Cardiac ventricle fibroblast (primary cell): ENCODE data around the gene OXLD1. TPM values are rescaled to one million over a fixed set of nuclear protein-coding genes. Genes with fewer than 3 reads are reported as not detected.

Experiments used
- total RNA-seq: library from RNA; depleted of rRNA; stranded (reverse); fragments of >200 nt; gene quantifications from 2 replicates; pipeline ENCODE4 v1.2.3, GENCODE V29; 2015

OXLD1 gene
- total RNA-seq: 33.4 and 34.4 TPM in 2 replicates

DNA sequence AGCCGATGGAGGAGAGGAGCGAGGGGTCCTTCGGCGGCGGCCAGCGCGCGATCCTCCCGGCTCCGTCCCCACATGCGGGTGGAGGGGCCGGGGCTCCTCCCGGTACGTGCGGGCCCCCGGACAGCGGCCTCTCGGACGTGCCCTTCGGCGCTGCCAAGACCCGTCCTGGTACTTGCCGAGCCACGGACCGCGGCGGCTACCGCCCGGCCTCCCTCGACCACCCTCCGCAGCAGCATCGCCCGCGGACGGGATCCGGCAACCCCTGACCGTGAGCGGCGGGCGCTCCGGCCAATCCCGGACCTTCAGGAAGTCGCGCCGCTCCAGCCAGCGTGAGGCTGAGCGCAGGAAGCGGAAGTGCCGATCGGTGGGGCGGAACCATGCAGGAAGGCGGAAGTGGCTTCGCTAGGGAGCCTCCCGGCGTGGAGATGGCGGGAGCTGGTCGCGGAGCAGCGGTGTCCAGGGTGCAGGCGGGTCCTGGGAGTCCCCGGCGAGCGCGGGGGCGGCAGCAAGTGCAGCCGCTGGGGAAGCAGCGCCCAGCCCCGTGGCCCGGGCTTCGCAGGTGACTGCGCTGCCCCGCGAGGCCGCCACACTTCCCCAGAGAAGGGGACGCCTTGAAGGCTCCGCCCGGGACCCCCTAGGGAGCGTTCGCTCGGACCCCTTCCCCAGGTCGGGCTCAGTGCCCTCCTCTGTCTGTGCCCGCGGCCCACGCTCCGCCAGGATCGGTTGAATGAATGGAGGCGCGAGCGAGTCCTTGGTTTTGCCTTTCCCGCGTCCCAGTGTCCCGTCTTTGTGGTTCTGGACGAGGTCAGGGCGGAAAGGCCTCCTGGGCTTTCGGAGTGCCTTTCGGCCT lies at the start of gene OXLD1, which contains the start of gene CCDC137:
Gene OXLD1, minus strand, starts transcription at position 264 of the 850 bp plus-strand sequence. Its CDS starts 28 bp downstream, at position 236.
Gene CCDC137, plus strand, starts transcription at position 396 of the 850 bp plus-strand sequence. Its CDS starts 30 bp downstream, at position 426.

DNA sequence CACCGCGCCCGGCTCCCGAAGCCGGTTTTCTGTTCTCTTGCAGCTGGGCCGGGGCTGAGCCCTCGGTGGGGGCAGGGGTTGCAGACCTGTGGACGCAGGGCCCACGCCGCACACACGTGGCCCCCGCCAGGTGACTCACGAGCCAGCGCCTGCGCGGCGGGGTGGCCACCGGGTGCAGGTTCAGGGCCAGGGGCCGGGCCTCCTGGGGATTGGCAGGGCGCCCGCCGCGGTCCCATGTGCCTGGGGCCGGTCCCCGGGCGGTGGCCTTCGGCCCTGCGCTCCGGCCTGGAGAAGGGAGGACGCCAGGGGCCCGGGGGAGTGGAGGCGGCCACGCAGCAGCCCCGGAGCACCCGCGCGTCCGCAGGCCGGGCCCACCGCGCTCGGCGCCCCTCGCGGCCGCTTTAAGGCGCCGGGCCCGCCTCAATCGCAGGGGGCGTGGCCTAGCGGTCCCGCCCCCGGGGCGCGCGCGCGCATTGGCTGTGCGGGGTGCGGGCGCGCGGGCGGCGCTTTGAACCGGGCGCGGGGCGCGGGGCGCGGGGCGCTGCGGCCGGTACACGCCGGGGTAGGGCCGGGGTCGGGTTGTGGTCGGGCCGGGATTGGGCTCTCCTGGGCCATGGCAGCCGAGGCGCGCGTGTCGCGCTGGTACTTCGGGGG lies 45.5 kb upstream of the OXLD1 start, which contains the start of gene SLC25A10:
Gene SLC25A10, plus strand, starts transcription at position 471 of the 654 bp plus-strand sequence. Its CDS starts 143 bp downstream, at position 614.

DNA sequence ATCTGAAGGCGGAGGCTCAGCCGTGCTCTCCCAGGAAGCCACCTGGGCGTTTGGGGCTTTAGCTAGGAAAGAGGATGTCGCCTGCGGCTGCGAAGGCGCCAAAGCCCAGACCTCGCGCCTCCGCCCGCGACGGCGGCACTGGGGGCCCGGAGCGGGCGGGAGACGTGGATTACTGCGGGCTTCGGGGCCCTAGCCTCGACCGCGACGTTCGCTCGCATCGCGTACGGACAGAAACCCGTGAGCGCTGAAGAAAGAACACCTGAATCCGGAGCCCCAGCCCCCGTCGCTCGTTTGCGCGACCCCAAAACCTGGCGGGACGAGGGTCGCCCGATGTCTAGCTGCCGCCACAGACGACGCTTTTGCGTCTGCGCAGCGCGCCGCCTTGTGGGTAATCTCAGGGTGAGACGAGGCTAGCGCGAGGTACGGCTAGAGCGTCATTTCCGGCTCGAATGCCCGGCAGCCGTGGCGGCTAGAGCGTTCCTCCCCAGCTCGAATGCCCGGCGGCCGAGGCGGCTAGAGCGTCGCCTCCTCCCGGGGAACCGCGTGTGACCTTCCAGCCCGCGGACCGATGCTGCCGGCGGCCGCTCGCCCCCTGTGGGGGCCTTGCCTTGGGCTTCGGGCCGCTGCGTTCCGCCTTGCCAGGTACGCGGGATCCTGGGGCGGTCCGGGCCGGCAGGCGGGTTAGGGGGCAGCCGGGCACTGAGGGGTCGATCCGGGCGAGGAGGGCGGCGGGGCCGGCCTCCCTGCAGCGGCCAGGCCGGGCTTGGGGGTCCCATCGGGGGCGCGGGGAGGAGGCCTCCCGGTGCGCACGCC lies 36.7 kb upstream of the OXLD1 start, which contains the start of gene MRPL12:
Gene MRPL12, plus strand, starts transcription at position 434 of the 813 bp plus-strand sequence. Its CDS starts 135 bp downstream, at position 569.

DNA sequence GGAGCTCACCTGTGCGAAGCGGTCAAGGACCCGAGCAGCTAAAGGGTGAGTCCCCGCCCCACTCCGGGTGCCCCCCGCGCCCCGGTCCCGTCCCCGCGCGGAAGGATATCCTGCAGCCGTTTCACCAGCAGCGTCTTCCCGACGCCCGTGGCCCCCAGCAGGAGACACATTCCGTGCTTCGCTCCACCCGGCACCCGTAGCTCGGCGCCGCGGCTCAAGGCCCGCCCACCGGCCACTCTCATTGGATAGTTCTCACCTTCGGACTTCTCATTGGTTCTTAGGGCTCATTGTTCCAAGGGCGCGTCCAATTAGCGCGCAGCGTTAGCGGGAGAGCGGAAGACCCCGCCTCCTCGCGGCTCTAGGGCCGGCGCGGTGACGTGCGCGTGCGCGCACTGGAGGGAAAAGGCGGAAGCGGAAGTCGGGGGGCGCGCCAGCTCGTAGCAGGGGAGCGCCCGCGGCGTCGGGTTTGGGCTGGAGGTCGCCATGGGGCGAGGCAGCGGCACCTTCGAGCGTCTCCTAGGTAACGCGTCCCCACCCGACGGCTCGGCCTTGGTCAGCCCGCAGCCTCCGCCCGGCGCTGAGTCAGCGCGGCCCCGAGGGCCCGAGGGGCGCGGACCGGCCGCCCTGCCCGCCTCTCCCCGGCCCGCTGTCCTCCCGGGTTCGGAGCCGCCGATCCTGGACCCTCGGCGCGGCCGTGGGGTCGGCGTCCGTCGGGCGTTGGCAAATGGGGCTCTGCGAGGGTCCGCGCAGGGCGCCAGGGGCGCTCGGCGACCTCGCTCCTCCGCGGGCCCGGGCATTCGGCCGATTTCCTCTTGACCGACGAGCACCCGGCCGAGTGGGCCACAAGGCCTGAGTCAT lies 17.4 kb upstream of the OXLD1 start, which contains the start of the genes ARL16 and HGS:
Gene ARL16, minus strand, starts transcription at position 214 of the 858 bp plus-strand sequence. Its CDS starts 44 bp downstream, at position 170.
Gene HGS, plus strand, starts transcription at position 428 of the 858 bp plus-strand sequence. Its CDS starts 56 bp downstream, at position 484.

DNA sequence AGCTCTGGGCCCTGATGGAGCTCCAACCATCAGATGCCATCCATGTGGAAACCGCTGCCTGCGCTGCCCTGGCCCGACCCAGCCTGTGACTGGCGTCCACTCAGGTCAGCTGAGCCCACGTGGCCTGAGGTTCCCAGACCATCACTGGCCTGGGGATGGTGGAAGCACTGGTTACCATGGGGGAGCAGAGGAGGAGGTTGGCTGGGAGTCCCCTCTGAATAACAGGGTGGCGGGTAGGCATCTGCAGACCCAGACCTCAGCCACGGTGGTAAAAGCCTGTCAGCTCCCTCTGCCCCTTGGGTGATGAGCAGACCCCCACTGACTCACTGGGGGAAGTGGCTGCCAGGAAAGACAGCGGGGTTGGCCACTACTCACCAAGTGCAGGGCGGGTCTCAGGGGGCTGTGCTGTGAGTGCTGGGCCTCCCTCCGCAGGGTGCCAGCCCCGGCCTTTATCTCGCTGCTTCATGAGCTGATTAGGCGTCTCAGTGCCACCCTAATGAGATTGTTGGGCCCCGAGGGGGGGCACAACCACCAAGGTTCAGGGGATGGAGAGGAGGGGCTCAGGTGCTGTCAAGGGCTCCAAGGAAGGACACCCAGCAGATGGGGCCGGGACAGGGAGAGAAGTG lies 10.2 kb downstream of the OXLD1 start, which contains the start of gene PDE6G:
Gene PDE6G, minus strand, starts transcription at position 425 of the 626 bp plus-strand sequence. CDS start 3,237 bp downstream, outside the sequence.

DNA sequence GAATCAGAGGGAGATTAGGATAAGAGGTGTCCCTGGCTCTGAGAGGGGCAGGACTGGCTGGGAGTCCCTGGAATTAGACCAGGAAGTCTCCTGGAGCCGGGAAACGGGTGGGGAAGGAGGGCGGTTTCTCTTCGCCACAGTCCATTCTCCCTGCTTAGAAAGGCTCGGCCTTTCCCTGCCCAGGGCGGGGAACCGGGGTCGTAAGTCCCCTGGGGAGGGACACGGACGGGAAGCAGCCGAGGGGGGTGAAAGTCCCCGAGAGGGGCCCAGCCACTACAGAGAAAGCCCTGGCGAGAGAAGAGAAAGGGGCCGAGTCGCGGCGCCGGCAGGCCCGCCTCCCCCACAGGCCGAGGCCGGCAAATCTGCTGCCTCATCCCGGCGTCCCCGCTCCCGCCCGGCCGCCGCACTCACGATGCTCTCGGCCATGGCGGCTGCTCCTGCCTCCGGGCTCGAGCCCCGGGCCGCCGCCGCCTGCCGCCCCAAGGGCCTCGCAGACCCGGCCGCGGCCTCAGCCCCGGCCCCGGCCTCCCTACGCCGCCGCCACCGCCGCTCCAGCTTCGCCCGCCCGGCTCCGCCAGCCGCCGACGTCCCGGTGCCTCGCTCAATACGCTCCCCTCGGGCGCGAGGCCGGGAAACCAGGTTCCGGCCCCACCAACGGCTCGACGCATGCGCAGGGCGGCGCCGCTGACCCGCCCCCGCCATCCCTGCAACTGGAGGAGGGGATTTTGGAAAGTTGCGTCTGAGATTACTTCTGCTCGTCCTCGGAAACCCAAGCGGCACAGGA lies 29.7 kb downstream of the OXLD1 start, which contains the start of the genes NPLOC4 and TSPAN10:
Gene NPLOC4, minus strand, starts transcription at position 608 of the 784 bp plus-strand sequence. Its CDS starts 182 bp downstream, at position 426.
Gene TSPAN10, plus strand, starts transcription at position 692 of the 784 bp plus-strand sequence. CDS start 5,217 bp downstream, outside the sequence.

Other genes starting within 250 kb of the OXLD1 start
- gene ACTG1, start 153.8 kb downstream of the OXLD1 start, total RNA-seq: 4,782 and 5,091 TPM in 2 replicates
- gene FSCN2, start 138.2 kb downstream of the OXLD1 start, total RNA-seq: 0.25 and 1.1 TPM in 2 replicates
- gene FAAP100, start 114.3 kb downstream of the OXLD1 start, total RNA-seq: 27.2 and 29.4 TPM in 2 replicates
- 33.5 and 42.5 TPM in 2 replicates for gene NPLOC4, start 29.5 kb downstream of the OXLD1 start, total RNA-seq
- 0.75 and 1.1 TPM in 2 replicates for gene TSPAN10, start 29.4 kb downstream of the OXLD1 start, total RNA-seq
- 0.98 TPM in 1 of 2 replicates, not detected in the other for gene PDE6G, start 10.1 kb downstream of the OXLD1 start, total RNA-seq
- gene CCDC137, start 132 bp upstream of the OXLD1 start, total RNA-seq: 6.7 and 7.5 TPM in 2 replicates
- 23.2 and 26.5 TPM in 2 replicates for gene ARL16, start 17.2 kb upstream of the OXLD1 start, total RNA-seq
- gene HGS, start 17.4 kb upstream of the OXLD1 start, total RNA-seq: 62.0 and 64.1 TPM in 2 replicates
- 52.2 and 52.5 TPM in 2 replicates for gene MRPL12, start 36.8 kb upstream of the OXLD1 start, total RNA-seq
- 4.2 and 5.9 TPM in 2 replicates for gene SLC25A10, start 45.7 kb upstream of the OXLD1 start, total RNA-seq
- gene GCGR, start 137.5 kb upstream of the OXLD1 start, total RNA-seq: not detected in 2 replicates
- 82.7 and 89.0 TPM in 2 replicates for gene MCRIP1, start 166.7 kb upstream of the OXLD1 start, total RNA-seq
- gene PPP1R27, start 168.4 kb upstream of the OXLD1 start, total RNA-seq: not detected in 2 replicates
- 2,196 and 3,205 TPM in 2 replicates for gene P4HB, start 193.9 kb upstream of the OXLD1 start, total RNA-seq
- 156 and 187 TPM in 2 replicates for gene ARHGDIA, start 204.7 kb upstream of the OXLD1 start, total RNA-seq
- 50.2 and 68.7 TPM in 2 replicates for gene ALYREF, start 225.0 kb upstream of the OXLD1 start, total RNA-seq
- gene ANAPC11, start 225.1 kb upstream of the OXLD1 start, total RNA-seq: 130 and 178 TPM in 2 replicates
- 0.62 and 1.8 TPM in 2 replicates for gene NPB, start 235.6 kb upstream of the OXLD1 start, total RNA-seq
- gene PCYT2, start 244.8 kb upstream of the OXLD1 start, total RNA-seq: 25.5 and 40.9 TPM in 2 replicates